Osteoblast (primary cell): Measurements from ENCODE around the gene GRXCR1. TPM values are rescaled to one million over a fixed set of nuclear protein-coding genes. Genes with fewer than 3 reads are reported as not detected.

Source experiments
- DNase-seq: peaks from one replicate; pipeline ENCODE4 v3.0.0; 2011; ENCODE audit warnings: low spot score, mixed read lengths; ENCODE audit not compliant: insufficient read length; ENCODE audit errors: missing footprints
- H2AFZ ChIP-seq: 2 replicates; pipeline ENCODE4 v1.6.0; 2011; ENCODE audit warnings: mild to moderate bottlenecking, low read length
- H3K27ac ChIP-seq: 2 replicates; pipeline ENCODE4 v1.5.1; 2011; ENCODE audit warnings: mild to moderate bottlenecking, low read depth, low read length, moderate library complexity
- H3K27me3 ChIP-seq: 2 replicates; pipeline ENCODE4 v1.6.0; 2012; ENCODE audit warnings: mild to moderate bottlenecking, control low read depth, inconsistent platforms, low read length, moderate library complexity; ENCODE audit not compliant: insufficient read depth
- H3K36me3 ChIP-seq: 2 replicates; pipeline ENCODE4 v1.5.1; 2011; ENCODE audit warnings: mild to moderate bottlenecking, low read length, control low read depth, moderate library complexity; ENCODE audit not compliant: insufficient read depth
- H3K4me1 ChIP-seq: 2 replicates; pipeline ENCODE4 v1.5.1; 2011; ENCODE audit warnings: mild to moderate bottlenecking, low read length, control low read depth, moderate library complexity; ENCODE audit not compliant: insufficient read depth
- H3K4me2 ChIP-seq: 2 replicates; pipeline ENCODE4 v1.6.0; 2011; ENCODE audit warnings: mild to moderate bottlenecking, low read length; ENCODE audit not compliant: insufficient read depth
- H3K4me3 ChIP-seq: fragments of 200-600 bp; sonication (generic); 3 replicates; pipeline ENCODE4 v1.5.1; 2012; ENCODE audit warnings: mild to moderate bottlenecking, low read length, inconsistent platforms; ENCODE audit not compliant: insufficient read depth
- H3K79me2 ChIP-seq: 2 replicates; pipeline ENCODE4 v1.6.0; 2012; ENCODE audit warnings: mild to moderate bottlenecking, low read length, control low read depth, inconsistent platforms; ENCODE audit not compliant: insufficient read depth
- H3K9me3 ChIP-seq: 2 replicates; pipeline ENCODE4 v1.5.1; 2011; ENCODE audit warnings: low read depth, low read length, control low read depth
- H4K20me1 ChIP-seq: 2 replicates; pipeline ENCODE4 v1.6.0; 2012; ENCODE audit warnings: mild to moderate bottlenecking, low read length, control low read depth; ENCODE audit not compliant: insufficient read depth
- CTCF ChIP-seq: IDR thresholded peaks from 2 replicates; pipeline ENCODE4 v1.5.1; 2011; ENCODE audit warnings: mild to moderate bottlenecking, low read depth, low read length, moderate library complexity; ENCODE audit errors: extremely low read depth
- total RNA-seq: library from RNA; depleted of rRNA; stranded (reverse); fragments of >200 nt; gene quantifications from 2 replicates; pipeline ENCODE4 v1.2.3, GENCODE V29; 2012

GRXCR1 gene
- not detected in 2 replicates for total RNA-seq

- H3K4me3 ChIP-seq: no peak within 1 kb of the TSS
- no peak within 1 kb of the TSS for H3K27ac ChIP-seq
- no peak for DNase-seq
- H3K79me2 ChIP-seq: no peaks in the 10 kb centered on the region
- no peaks in the 10 kb centered on the region for H3K4me1 ChIP-seq
- H3K36me3 ChIP-seq: no peaks in the 10 kb centered on the region
- no peak within 1 kb of the TSS for H2AFZ ChIP-seq
- H4K20me1 ChIP-seq: no peaks in the 10 kb centered on the region
- no peak for TF ChIP-seq CTCF
- no peaks in the 10 kb centered on the region for H3K9me3 ChIP-seq
- no peaks in the 10 kb centered on the region for H3K27me3 ChIP-seq
- H3K4me2 ChIP-seq: no peak within 1 kb of the TSS
Measured at GRCh38 chr4:42892413-42892812, at the start of gene GRXCR1. GRXCR1 (plus strand) TSS chr4:42892713; CDS start chr4:42893267, 554 bp downstream.

- Histone ChIP-seq H3K4me2 (no peak overlapping the region), H3K4me3 (no peak overlapping the region), H4K20me1 (no peaks in the 10 kb centered on the region), H3K9me3 (no peaks in the 10 kb centered on the region), H3K36me3 (no peaks in the 10 kb centered on the region), H3K27me3 (no peaks in the 10 kb centered on the region), H3K79me2 (no peaks in the 10 kb centered on the region), H2AFZ (no peak overlapping the region), H3K4me1 (no peaks in the 10 kb centered on the region), H3K27ac (no peak overlapping the region)
- TF ChIP-seq CTCF: no peak
- no peak for DNase-seq
Measured at GRCh38 chr4:42843694-42844093, 48.8 kb upstream of the GRXCR1 start.

- H2AFZ ChIP-seq: no peak overlapping the region
- H3K9me3 ChIP-seq: no peaks in the 10 kb centered on the region
- H3K27ac ChIP-seq: no peak overlapping the region
- H3K4me1 ChIP-seq: no peaks in the 10 kb centered on the region
- no peak for TF ChIP-seq CTCF
- H3K4me2 ChIP-seq: no peak overlapping the region
- H4K20me1 ChIP-seq: no peaks in the 10 kb centered on the region
- H3K27me3 ChIP-seq: no peaks in the 10 kb centered on the region
- DNase-seq: no peak
- no peaks in the 10 kb centered on the region for H3K79me2 ChIP-seq
- H3K4me3 ChIP-seq: no peak overlapping the region
- H3K36me3 ChIP-seq: no peaks in the 10 kb centered on the region
Measured at GRCh38 chr4:42844422-42845070, 48.0 kb upstream of the GRXCR1 start.

- TF ChIP-seq CTCF: no peak
Measured at GRCh38 chr4:42845586-42845985, 46.9 kb upstream of the GRXCR1 start.

More at GRCh38 chr4:42845586-42845985, 46.9 kb upstream of the GRXCR1 start:
- Histone ChIP-seq H2AFZ (no peak overlapping the region), H3K79me2 (no peaks in the 10 kb centered on the region), H3K4me1 (no peaks in the 10 kb centered on the region), H4K20me1 (no peaks in the 10 kb centered on the region), H3K27me3 (no peaks in the 10 kb centered on the region), H3K9me3 (no peaks in the 10 kb centered on the region), H3K4me3 (no peak overlapping the region), H3K4me2 (no peak overlapping the region), H3K36me3 (no peaks in the 10 kb centered on the region), H3K27ac (no peak overlapping the region)
- no peak for DNase-seq
